K562 (cell line): Measurements from ENCODE around the gene TOMM22. TPM values are rescaled to one million over a fixed set of nuclear protein-coding genes. Genes with fewer than 3 reads are reported as not detected.

Experiments used
- ATAC-seq: fragments of 200-7000 bp; cut with Tn5 transposase; 3 replicates; pipeline ENCODE4 v1.9.1; 2020; ENCODE audit warnings: moderate library complexity
- BruUV-seq: library from RNA; stranded (reverse); fragments of 400-500 nt; replicated peaks from 2 replicates; lab custom pipeline; 2021; lab: Mats Ljungman, UMichigan
- CTCF ChIA-PET: fragments of 300-600 bp; formaldehyde crosslinking; extraction: SDS; loops from one replicate; lab custom pipeline; 2021; ENCODE audit warnings: low intra/inter-chr PET ratio; lab: Yijun Ruan, JAX
- POLR2A ChIA-PET: fragments of 300-600, 350-650 bp; sonication (Branson Sonifier 250); formaldehyde crosslinking; extraction: SDS; loops from one replicate; lab custom pipeline; 2021; ENCODE audit warnings: antibody characterized with exemption, inconsistent platforms; lab: Yijun Ruan, JAX
- DNase-seq, 4 experiments: peaks; one replicate each; pipeline versions ENCODE4 v3.0.0 to v3.0.0-alpha.2; 2011 to 2018; ENCODE audit warnings: low spot score in 3 of 4, mixed read lengths in 3 of 4; ENCODE audit errors: extremely low read depth in 1 of 4
- FAIRE-seq: peaks from 2 replicates; lab custom pipeline; 2011; peaks lifted over from hg19 to GRCh38; lab: Jason Lieb, UNC
- H2AFZ ChIP-seq: 2 replicates; pipeline ENCODE4 v1.6.0; 2011; ENCODE audit warnings: low read depth, low read length, control low read depth, inconsistent platforms
- H3K27ac ChIP-seq: fragments of 200-600 bp; 3 replicates; pipeline ENCODE4 v1.8.0; 2011; ENCODE audit warnings: low read depth, mild to moderate bottlenecking, control low read depth, inconsistent platforms, low read length, moderate library complexity, mixed read lengths; ENCODE audit errors: extremely low read depth
- H3K27me3 ChIP-seq, 2 experiments: fragments of 300-600 bp in 1 of 2; 2 replicates in 1 of 2; 3 replicates in 1 of 2; pipeline versions ENCODE4 v1.6.0 to v1.8.0; 2011; ENCODE audit warnings: inconsistent platforms in 2 of 2, low read length in 2 of 2, mild to moderate bottlenecking in 1 of 2, mixed read lengths in 1 of 2, moderate library complexity in 1 of 2; ENCODE audit not compliant: control insufficient read depth in 2 of 2, insufficient read depth in 2 of 2
- H3K36me3 ChIP-seq: fragments of 300-600 bp; 3 replicates; pipeline ENCODE4 v1.8.0; 2011; ENCODE audit warnings: mild to moderate bottlenecking, low read length, inconsistent platforms; ENCODE audit not compliant: control insufficient read depth, insufficient read depth
- H3K4me1 ChIP-seq, 2 experiments: fragments of 200-600 bp in 1 of 2; replicated peaks in 1 of 2; 2 replicates in 1 of 2; 3 replicates in 1 of 2; pipeline versions ENCODE4 v1.5.1 to v1.8.0; 2011; ENCODE audit warnings: inconsistent platforms in 2 of 2, low read length in 2 of 2, mild to moderate bottlenecking in 1 of 2, mixed read lengths in 1 of 2, moderate library complexity in 1 of 2; ENCODE audit not compliant: control insufficient read depth in 2 of 2, insufficient read depth in 2 of 2
- H3K4me2 ChIP-seq: 2 replicates; pipeline ENCODE4 v1.6.1; 2011; ENCODE audit warnings: low read length, control low read depth, inconsistent platforms, mixed read lengths; ENCODE audit not compliant: insufficient read depth
- H3K4me3 ChIP-seq: fragments of 200-600 bp; sonication (generic), shearing (Covaris generic); 2 replicates; pipeline ENCODE4 v1.5.1; 2016; ENCODE audit warnings: control low read depth, inconsistent platforms
- H3K79me2 ChIP-seq: fragments of 200-600 bp; 3 replicates; pipeline ENCODE4 v1.8.0; 2011; ENCODE audit warnings: low read length, inconsistent platforms; ENCODE audit not compliant: control insufficient read depth, insufficient read depth
- H3K9ac ChIP-seq, 2 experiments: 2 replicates each; pipeline versions ENCODE4 v1.6.0 to v1.6.1; 2011; ENCODE audit warnings: low read depth in 2 of 2, low read length in 2 of 2, control low read depth in 1 of 2, inconsistent platforms in 1 of 2, mild to moderate bottlenecking in 1 of 2, mixed read lengths in 1 of 2; ENCODE audit not compliant: insufficient read depth in 1 of 2
- H3K9me1 ChIP-seq: one replicate; pipeline ENCODE4 v1.6.0; 2011; ENCODE audit warnings: inconsistent platforms, mild to moderate bottlenecking, low read length, moderate library complexity; ENCODE audit not compliant: control insufficient read depth, insufficient read depth
- H3K9me3 ChIP-seq: replicated peaks from 2 replicates; pipeline ENCODE4 v1.5.1; 2011; ENCODE audit warnings: low read depth, low read length, inconsistent platforms; ENCODE audit not compliant: control insufficient read depth, insufficient read depth
- H4K20me1 ChIP-seq: replicated peaks from 2 replicates; pipeline ENCODE4 v1.6.1; 2011; ENCODE audit warnings: low read length, inconsistent platforms, mixed read lengths; ENCODE audit not compliant: control insufficient read depth, insufficient read depth
- ARHGAP35 ChIP-seq: fragments of 450-650 bp; IDR thresholded peaks from 2 replicates; pipeline ENCODE4 v1.6.1; 2018; ENCODE audit not compliant: partially characterized antibody
- ESRRB ChIP-seq: fragments of 250-450 bp; sonication (Bioruptor Pico); IDR thresholded peaks from 2 replicates; pipeline ENCODE4 v1.5.0; 2020; ENCODE audit warnings: mild to moderate bottlenecking, moderate library complexity, borderline replicate concordance
- NCOR1 ChIP-seq: fragments of 450-650 bp; IDR thresholded peaks from 2 replicates; pipeline ENCODE4 v1.6.1; 2016; ENCODE audit warnings: mild to moderate bottlenecking, moderate library complexity
- WGBS: fragments of 100-300 bp; shearing (Covaris generic); methylation state at CpG from one replicate; pipeline ENCODE4 v1.1.6; 2016; ENCODE audit warnings: low coverage, mixed read lengths; ENCODE audit not compliant: insufficient coverage; ENCODE audit errors: missing lambda C conversion rate; 5-methylcytosine and 5-hydroxymethylcytosine counted together
- in situ Hi-C: fragments of 300-500 bp; cut with MboI; formaldehyde crosslinking; loops from 4 replicates; pipeline ENCODE4 v1.15.0; 2018; ENCODE audit warnings: inconsistent platforms, mixed read lengths
- intact Hi-C: fragments of 100-400 bp; cut with micrococcal nuclease; formaldehyde crosslinking; loops from 2 replicates; pipeline ENCODE4 v1.14.2; 2022
- polyA plus RNA-seq, 8 experiments: library from polyadenylated mRNA; depleted of rRNA in 4 of 8; stranded (reverse) in 5 of 8; unstranded in 3 of 8; fragments of >200 nt; fragmentation: Nextera tagmentation in 2 of 8; fragmentation: Illumina TruSeq in 1 of 8; extraction: Ambion mirVana in 2 of 8; extraction: Trizol in 1 of 8; gene quantifications; 2 replicates each; pipeline versions ENCODE4 v1.2.1 to v1.2.3, GENCODE V29; 2011 to 2014; ENCODE audit warnings: inconsistent platforms in 1 of 8, missing spikeins in 1 of 8
- total RNA-seq, 7 experiments: library from RNA; depleted of rRNA in 6 of 7; stranded (reverse); fragments of >200 nt in 6 of 7; fragmentation: Illumina TruSeq in 2 of 7; extraction: Trizol in 2 of 7; gene quantifications; 2 replicates each; pipeline versions ENCODE4 v1.2.1 to v1.2.3, GENCODE V29; 2011 to 2021; ENCODE audit warnings: low replicate concordance in 1 of 7
- TF ChIP-seq, protein P1 (sequence below): fragments of 200-400 bp; formaldehyde crosslinking; IDR thresholded peaks from 2 replicates; pipeline ENCODE4 v1.6.1; 2017; ENCODE audit warnings: mild to moderate bottlenecking, low read depth, low read length, moderate library complexity
- TF ChIP-seq, protein P2 (sequence below): fragments of 450-650 bp; IDR thresholded peaks from 2 replicates; pipeline ENCODE4 v1.6.1; 2016; ENCODE audit warnings: mild to moderate bottlenecking, moderate library complexity

TOMM22 gene
- total and polyA plus RNA-seq, 9 of the 15 experiments (the other 6 are each of a cell fraction or from before 2014, with no cell fraction given), result 25.8 to 108 (median 73.8) TPM

DNA sequence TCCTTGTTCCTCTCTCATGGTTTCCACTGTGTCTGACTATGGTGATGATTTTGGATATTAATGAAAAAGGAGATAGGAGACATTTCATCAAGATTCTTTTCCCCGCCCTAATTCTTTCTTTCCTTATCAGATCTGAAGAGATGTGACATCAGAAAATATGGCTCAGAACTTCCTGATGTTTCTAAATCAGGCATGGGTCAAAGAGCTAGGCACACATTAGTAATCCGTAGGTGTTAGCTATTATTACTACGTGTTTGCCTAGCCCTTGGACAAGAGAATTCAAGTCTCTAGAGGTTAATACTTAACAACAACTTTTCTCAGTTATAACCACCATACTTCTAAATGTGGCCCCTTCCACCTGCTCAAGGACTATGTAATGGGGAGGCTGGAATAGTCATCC lies 13.2 kb downstream of the TOMM22 start (continued):
- TF ChIP-seq ESRRB (CRISPR knock-in tag), result no peak

DNA sequence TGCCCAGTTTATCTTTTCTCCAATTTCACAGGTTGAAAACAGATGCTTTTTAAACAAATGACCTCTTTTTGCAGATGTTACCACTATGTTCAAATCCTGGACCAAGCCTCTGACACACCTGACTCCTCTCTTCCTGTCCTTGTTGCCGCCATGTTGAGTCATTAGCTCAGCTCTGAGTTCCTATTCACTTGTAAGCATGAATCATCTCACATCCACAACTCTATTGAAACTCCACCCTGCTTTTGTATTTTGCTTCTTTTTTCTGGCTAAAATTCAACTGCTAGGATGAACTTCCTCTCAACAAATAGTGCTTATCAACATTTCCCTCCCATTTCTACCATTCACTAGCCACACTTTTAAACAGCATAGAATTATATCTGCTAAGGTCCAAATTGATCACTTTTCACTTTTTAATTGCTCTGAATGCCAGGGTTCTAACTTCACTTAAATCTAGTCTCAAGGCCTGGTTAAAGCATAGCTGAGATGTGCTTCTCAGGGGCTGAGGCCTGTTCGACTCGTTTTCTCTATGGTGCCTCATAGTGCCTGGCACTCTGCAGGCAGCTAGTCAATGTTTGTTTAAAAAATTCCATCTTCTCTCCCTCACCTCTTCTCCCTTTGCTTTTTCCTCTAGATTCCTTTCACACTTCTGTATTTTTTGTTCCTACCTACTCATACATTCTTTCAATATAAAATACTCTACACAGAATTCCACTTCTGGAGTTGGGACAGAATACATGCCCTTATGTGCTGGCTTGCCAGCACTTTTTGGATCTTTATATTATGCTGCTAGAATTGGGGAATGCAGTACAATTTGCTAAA lies 15.1 kb downstream of the TOMM22 start:
- Histone ChIP-seq H3K9me1 (peaks cover 3% of the 10 kb centered on the region), H3K4me1 (peaks cover 34 to 45% of the 10 kb centered on the region in 2 experiments; a peak in 4 of 5 replicates), H3K4me2 (peak overlapping the region; percentile 83), H3K4me3 (peak overlapping the region; percentile 89; the same call in 1 of the 2 replicates), H3K27ac (peak overlapping the region; percentile 50), H2AFZ (no peak overlapping the region), H3K36me3 (peaks cover 49% of the 10 kb centered on the region), H3K79me2 (peaks cover 84% of the 10 kb centered on the region), H3K9ac (peak overlapping the region; percentile 57 to 73; a peak in 3 of 4 replicates), H4K20me1 (no peaks in the 10 kb centered on the region; the same call in 1 of the 2 replicates), H3K27me3 (no peaks in the 10 kb centered on the region), H3K9me3 (no peaks in the 10 kb centered on the region)
- no TSS peak for BruUV-seq
- FAIRE-seq (peak; percentile 52), ATAC-seq (no peak), DNase-seq (peak in 2 of 4 experiments; percentile 29 to 43)
- ChIA-PET CTCF (no interaction called here), POLR2A (interaction anchor here (0.6 to 3.2 kb wide), 8 partner anchors 10 to 250 kb away, joined by 3 to 12 read pairs (median 4); partner anchors contain the start of gene TOMM22)
- intact Hi-C loops, result no loop called here
- 26% methylated on average over 3 of the region's 3 CpGs for WGBS
- in situ Hi-C loops, result no loop called here
- TF ChIP-seq NCOR1, result no peak
- TF ChIP-seq, protein P1, sequence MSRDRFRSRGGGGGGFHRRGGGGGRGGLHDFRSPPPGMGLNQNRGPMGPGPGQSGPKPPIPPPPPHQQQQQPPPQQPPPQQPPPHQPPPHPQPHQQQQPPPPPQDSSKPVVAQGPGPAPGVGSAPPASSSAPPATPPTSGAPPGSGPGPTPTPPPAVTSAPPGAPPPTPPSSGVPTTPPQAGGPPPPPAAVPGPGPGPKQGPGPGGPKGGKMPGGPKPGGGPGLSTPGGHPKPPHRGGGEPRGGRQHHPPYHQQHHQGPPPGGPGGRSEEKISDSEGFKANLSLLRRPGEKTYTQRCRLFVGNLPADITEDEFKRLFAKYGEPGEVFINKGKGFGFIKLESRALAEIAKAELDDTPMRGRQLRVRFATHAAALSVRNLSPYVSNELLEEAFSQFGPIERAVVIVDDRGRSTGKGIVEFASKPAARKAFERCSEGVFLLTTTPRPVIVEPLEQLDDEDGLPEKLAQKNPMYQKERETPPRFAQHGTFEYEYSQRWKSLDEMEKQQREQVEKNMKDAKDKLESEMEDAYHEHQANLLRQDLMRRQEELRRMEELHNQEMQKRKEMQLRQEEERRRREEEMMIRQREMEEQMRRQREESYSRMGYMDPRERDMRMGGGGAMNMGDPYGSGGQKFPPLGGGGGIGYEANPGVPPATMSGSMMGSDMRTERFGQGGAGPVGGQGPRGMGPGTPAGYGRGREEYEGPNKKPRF, result no peak
- TF ChIP-seq ARHGAP35, result no peak
- TF ChIP-seq, protein P2, sequence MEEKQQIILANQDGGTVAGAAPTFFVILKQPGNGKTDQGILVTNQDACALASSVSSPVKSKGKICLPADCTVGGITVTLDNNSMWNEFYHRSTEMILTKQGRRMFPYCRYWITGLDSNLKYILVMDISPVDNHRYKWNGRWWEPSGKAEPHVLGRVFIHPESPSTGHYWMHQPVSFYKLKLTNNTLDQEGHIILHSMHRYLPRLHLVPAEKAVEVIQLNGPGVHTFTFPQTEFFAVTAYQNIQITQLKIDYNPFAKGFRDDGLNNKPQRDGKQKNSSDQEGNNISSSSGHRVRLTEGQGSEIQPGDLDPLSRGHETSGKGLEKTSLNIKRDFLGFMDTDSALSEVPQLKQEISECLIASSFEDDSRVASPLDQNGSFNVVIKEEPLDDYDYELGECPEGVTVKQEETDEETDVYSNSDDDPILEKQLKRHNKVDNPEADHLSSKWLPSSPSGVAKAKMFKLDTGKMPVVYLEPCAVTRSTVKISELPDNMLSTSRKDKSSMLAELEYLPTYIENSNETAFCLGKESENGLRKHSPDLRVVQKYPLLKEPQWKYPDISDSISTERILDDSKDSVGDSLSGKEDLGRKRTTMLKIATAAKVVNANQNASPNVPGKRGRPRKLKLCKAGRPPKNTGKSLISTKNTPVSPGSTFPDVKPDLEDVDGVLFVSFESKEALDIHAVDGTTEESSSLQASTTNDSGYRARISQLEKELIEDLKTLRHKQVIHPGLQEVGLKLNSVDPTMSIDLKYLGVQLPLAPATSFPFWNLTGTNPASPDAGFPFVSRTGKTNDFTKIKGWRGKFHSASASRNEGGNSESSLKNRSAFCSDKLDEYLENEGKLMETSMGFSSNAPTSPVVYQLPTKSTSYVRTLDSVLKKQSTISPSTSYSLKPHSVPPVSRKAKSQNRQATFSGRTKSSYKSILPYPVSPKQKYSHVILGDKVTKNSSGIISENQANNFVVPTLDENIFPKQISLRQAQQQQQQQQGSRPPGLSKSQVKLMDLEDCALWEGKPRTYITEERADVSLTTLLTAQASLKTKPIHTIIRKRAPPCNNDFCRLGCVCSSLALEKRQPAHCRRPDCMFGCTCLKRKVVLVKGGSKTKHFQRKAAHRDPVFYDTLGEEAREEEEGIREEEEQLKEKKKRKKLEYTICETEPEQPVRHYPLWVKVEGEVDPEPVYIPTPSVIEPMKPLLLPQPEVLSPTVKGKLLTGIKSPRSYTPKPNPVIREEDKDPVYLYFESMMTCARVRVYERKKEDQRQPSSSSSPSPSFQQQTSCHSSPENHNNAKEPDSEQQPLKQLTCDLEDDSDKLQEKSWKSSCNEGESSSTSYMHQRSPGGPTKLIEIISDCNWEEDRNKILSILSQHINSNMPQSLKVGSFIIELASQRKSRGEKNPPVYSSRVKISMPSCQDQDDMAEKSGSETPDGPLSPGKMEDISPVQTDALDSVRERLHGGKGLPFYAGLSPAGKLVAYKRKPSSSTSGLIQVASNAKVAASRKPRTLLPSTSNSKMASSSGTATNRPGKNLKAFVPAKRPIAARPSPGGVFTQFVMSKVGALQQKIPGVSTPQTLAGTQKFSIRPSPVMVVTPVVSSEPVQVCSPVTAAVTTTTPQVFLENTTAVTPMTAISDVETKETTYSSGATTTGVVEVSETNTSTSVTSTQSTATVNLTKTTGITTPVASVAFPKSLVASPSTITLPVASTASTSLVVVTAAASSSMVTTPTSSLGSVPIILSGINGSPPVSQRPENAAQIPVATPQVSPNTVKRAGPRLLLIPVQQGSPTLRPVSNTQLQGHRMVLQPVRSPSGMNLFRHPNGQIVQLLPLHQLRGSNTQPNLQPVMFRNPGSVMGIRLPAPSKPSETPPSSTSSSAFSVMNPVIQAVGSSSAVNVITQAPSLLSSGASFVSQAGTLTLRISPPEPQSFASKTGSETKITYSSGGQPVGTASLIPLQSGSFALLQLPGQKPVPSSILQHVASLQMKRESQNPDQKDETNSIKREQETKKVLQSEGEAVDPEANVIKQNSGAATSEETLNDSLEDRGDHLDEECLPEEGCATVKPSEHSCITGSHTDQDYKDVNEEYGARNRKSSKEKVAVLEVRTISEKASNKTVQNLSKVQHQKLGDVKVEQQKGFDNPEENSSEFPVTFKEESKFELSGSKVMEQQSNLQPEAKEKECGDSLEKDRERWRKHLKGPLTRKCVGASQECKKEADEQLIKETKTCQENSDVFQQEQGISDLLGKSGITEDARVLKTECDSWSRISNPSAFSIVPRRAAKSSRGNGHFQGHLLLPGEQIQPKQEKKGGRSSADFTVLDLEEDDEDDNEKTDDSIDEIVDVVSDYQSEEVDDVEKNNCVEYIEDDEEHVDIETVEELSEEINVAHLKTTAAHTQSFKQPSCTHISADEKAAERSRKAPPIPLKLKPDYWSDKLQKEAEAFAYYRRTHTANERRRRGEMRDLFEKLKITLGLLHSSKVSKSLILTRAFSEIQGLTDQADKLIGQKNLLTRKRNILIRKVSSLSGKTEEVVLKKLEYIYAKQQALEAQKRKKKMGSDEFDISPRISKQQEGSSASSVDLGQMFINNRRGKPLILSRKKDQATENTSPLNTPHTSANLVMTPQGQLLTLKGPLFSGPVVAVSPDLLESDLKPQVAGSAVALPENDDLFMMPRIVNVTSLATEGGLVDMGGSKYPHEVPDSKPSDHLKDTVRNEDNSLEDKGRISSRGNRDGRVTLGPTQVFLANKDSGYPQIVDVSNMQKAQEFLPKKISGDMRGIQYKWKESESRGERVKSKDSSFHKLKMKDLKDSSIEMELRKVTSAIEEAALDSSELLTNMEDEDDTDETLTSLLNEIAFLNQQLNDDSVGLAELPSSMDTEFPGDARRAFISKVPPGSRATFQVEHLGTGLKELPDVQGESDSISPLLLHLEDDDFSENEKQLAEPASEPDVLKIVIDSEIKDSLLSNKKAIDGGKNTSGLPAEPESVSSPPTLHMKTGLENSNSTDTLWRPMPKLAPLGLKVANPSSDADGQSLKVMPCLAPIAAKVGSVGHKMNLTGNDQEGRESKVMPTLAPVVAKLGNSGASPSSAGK, result no peak
